K562 (cell line): ENCODE data around the gene TMEM127. TPM values are rescaled to one million over a fixed set of nuclear protein-coding genes. Genes with fewer than 3 reads are reported as not detected.

ENCODE experiments used
- FOSL1 ChIP-seq: fragments of 200-800 bp; sonication (Bioruptor generic); conservative IDR thresholded peaks from 2 replicates; pipeline ENCODE4 v1.6.1; 2016; ENCODE audit warnings: missing genetic modification characterization, missing compliant biosample characterization
- HMGXB4 ChIP-seq: sonication (generic); formaldehyde crosslinking; IDR thresholded peaks from 2 replicates; pipeline ENCODE4 v1.8.1; 2023; ENCODE audit warnings: mild to moderate bottlenecking, missing genetic modification reagents
- MEF2A ChIP-seq: IDR thresholded peaks from 2 replicates; pipeline ENCODE4 v1.6.1; 2011; ENCODE audit warnings: low read depth, mild to moderate bottlenecking, low read length, moderate library complexity; ENCODE audit not compliant: control insufficient read depth
- NR2C2 ChIP-seq, 2 experiments: fragments of 200-800 bp in 1 of 2; sonication (Bioruptor generic) in 1 of 2; sonication (generic) in 1 of 2; formaldehyde crosslinking in 1 of 2; IDR thresholded peaks; 2 replicates each; pipeline versions ENCODE4 v1.6.1 to v1.8.0; 2016 to 2022; ENCODE audit warnings: mild to moderate bottlenecking in 1 of 2, missing compliant biosample characterization in 1 of 2, missing genetic modification characterization in 1 of 2, missing genetic modification reagents in 1 of 2
- RAD21 ChIP-seq, 2 experiments: fragments of 250-450 bp in 1 of 2; fragments of 450-650 bp in 1 of 2; sonication (Bioruptor Pico) in 1 of 2; formaldehyde crosslinking in 1 of 2; IDR thresholded peaks in 1 of 2; conservative IDR thresholded peaks in 1 of 2; 2 replicates each; pipeline versions ENCODE4 v1.4.0 to v1.8.0; 2020 to 2022; ENCODE audit warnings: mild to moderate bottlenecking in 2 of 2, moderate library complexity in 1 of 2
- SMARCB1 ChIP-seq: IDR thresholded peaks from 2 replicates; pipeline ENCODE4 v1.6.1; 2011; ENCODE audit warnings: improper control_type of control experiment, low read depth; ENCODE audit not compliant: insufficient read length
- SRSF1 ChIP-seq: fragments of 200-400 bp; formaldehyde crosslinking; IDR thresholded peaks from 2 replicates; pipeline ENCODE4 v1.6.1; 2017; ENCODE audit warnings: mild to moderate bottlenecking, low read depth, low read length, moderate library complexity
- STAT6 ChIP-seq: sonication (generic); formaldehyde crosslinking; IDR thresholded peaks from 2 replicates; pipeline ENCODE4 v1.8.1; 2023; ENCODE audit warnings: mild to moderate bottlenecking, missing genetic modification reagents
- TFAP4 ChIP-seq: sonication (generic); formaldehyde crosslinking; IDR thresholded peaks from 2 replicates; pipeline ENCODE4 v1.8.0; 2022; ENCODE audit warnings: missing genetic modification reagents, mild to moderate bottlenecking, moderate library complexity, borderline replicate concordance
- ZBTB43 ChIP-seq: sonication (generic); formaldehyde crosslinking; IDR thresholded peaks from 2 replicates; pipeline ENCODE4 v1.8.0; 2023; ENCODE audit warnings: mild to moderate bottlenecking, missing genetic modification reagents
- ZBTB5 ChIP-seq: fragments of 450-650 bp; IDR thresholded peaks from 2 replicates; pipeline ENCODE4 v1.6.1; 2017; ENCODE audit warnings: antibody characterized with exemption
- ZNF3 ChIP-seq: fragments of 250-450 bp; sonication (Bioruptor Pico); IDR thresholded peaks from 2 replicates; pipeline ENCODE4 v1.5.0; 2021; ENCODE audit warnings: mild to moderate bottlenecking, moderate library complexity
- ZNF785 ChIP-seq: fragments of 250-450 bp; sonication (Bioruptor Pico); IDR thresholded peaks from 2 replicates; pipeline ENCODE4 v1.4.0; 2020; ENCODE audit warnings: mild to moderate bottlenecking
- polyA plus RNA-seq, 8 experiments: library from polyadenylated mRNA; depleted of rRNA in 4 of 8; stranded (reverse) in 5 of 8; unstranded in 3 of 8; fragments of >200 nt; fragmentation: Nextera tagmentation in 2 of 8; fragmentation: Illumina TruSeq in 1 of 8; extraction: Ambion mirVana in 2 of 8; extraction: Trizol in 1 of 8; gene quantifications; 2 replicates each; pipeline versions ENCODE4 v1.2.1 to v1.2.3, GENCODE V29; 2011 to 2014; ENCODE audit warnings: inconsistent platforms in 1 of 8, missing spikeins in 1 of 8
- total RNA-seq, 7 experiments: library from RNA; depleted of rRNA in 6 of 7; stranded (reverse); fragments of >200 nt in 6 of 7; fragmentation: Illumina TruSeq in 2 of 7; extraction: Trizol in 2 of 7; gene quantifications; 2 replicates each; pipeline versions ENCODE4 v1.2.1 to v1.2.3, GENCODE V29; 2011 to 2021; ENCODE audit warnings: low replicate concordance in 1 of 7
- TF ChIP-seq, protein P1 (sequence below): sonication (generic); formaldehyde crosslinking; IDR thresholded peaks from 2 replicates; pipeline ENCODE4 v1.9.0; 2022; ENCODE audit warnings: mild to moderate bottlenecking, missing genetic modification reagents

TMEM127 gene
- total and polyA plus RNA-seq, 9 of the 15 experiments (the other 6 are each of a cell fraction or from before 2014, with no cell fraction given), result 1.7 to 20.0 (median 9.9) TPM

DNA sequence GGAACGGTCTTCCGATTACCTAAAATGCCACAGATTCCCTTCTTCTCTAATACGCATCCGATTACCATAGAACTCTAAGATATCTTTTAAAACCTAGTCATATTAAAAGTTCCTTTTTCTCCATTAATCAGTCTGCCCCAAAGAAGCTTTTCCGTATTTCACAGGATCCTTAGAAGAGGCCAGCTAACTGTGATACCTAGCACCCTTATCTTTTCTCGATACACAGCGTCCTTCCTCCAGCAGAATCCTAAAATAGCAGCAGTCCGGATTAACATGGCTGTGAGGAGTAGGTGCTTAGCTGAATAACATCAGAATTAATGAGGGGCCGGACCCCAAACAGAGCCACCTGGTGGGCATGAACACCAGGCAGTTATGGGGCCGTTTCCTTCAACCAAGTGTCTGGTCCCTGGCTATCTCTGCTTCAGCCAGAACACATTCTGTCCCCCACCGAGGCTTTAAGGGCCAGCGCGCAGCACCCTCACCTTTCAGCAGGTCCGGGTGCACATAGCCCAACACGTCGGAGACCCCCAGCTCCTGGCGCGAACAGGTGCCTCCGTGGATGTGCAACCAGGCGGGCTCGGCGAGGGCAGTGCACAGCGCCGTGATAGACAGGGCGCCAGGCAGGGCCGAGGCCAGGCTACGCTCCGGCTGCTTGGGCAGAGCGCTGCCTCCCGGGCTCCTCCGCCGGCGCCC, 995 bp downstream of the TMEM127 start (continued):
- no peak for TF ChIP-seq ZBTB5
- no peak for TF ChIP-seq SRSF1
- no peak for TF ChIP-seq ZBTB43 (CRISPR knock-in tag)
- TF ChIP-seq SMARCB1, result no peak
- TF ChIP-seq MEF2A, result peak; percentile 78
- 0 out of 2 replicates have a peak, but pooled peaks have one; percentile 48 for TF ChIP-seq HMGXB4
- no peak for TF ChIP-seq NR2C2 (CRISPR knock-in tag; IDR thresholded peaks at IDR 0.05)
- TF ChIP-seq NR2C2 (tag; IDR thresholded peaks at IDR 0.05), result no peak
- TF ChIP-seq ZNF3 (CRISPR knock-in tag), result no peak
- TF ChIP-seq STAT6 (CRISPR knock-in tag), result 0 out of 2 replicates have a peak, but pooled peaks have one; percentile 77
- peak; percentile 13 to 27; a peak in 3 of 4 replicates for TF ChIP-seq RAD21 (CRISPR knock-in tag; conservative IDR thresholded peaks at IDR 0.05 in 1 of 2, IDR thresholded peaks at IDR 0.05 in 1 of 2)
- peak; percentile 26; the same call in 1 of the 2 replicates for TF ChIP-seq TFAP4 (CRISPR knock-in tag)
- TF ChIP-seq ZNF785 (CRISPR knock-in tag), result no peak
- TF ChIP-seq, protein P1, sequence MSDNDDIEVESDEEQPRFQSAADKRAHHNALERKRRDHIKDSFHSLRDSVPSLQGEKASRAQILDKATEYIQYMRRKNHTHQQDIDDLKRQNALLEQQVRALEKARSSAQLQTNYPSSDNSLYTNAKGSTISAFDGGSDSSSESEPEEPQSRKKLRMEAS (CRISPR knock-in tag), result no peak
- no peak for TF ChIP-seq FOSL1
